B cell (primary cell): ENCODE data around the gene OR4C45. TPM values are rescaled to one million over a fixed set of nuclear protein-coding genes. Genes with fewer than 3 reads are reported as not detected.

ENCODE experiments used
- ATAC-seq: fragments of 200-7000 bp; cut with Tn5 transposase; one replicate; pipeline ENCODE4 v1.10.0; 2021; ENCODE audit warnings: low read depth, mild to moderate bottlenecking, moderate number of reproducible peaks, moderate library complexity
- CTCF ChIA-PET: fragments of 350-600 bp; sonication (Branson Sonifier 250); formaldehyde crosslinking; loops from one replicate; lab custom pipeline; 2021; ENCODE audit warnings: antibody characterized with exemption, inconsistent platforms; lab: Charles Lee
- POLR2A ChIA-PET: fragments of 350-600 bp; sonication (Branson Sonifier 250); formaldehyde crosslinking; loops from one replicate; lab custom pipeline; 2021; ENCODE audit warnings: antibody characterized with exemption; lab: Charles Lee
- DNase-seq: peaks from one replicate; pipeline ENCODE4 v3.0.0; 2013
- H2AFZ ChIP-seq: 2 replicates; pipeline ENCODE4 v1.6.1; 2012; ENCODE audit warnings: mild to moderate bottlenecking, low read depth, low read length; ENCODE audit not compliant: insufficient read depth, poor library complexity, severe bottlenecking
- H3K27ac ChIP-seq, 2 donors: 1 replicate in 1 of 2; 2 replicates in 1 of 2; pipeline ENCODE4 v1.5.1; 2012 to 2013; ENCODE audit warnings: low read length in 2 of 2, mild to moderate bottlenecking in 2 of 2, moderate library complexity in 1 of 2
- H3K27me3 ChIP-seq, 4 experiments: fragments of 200-600 bp in 1 of 4; sonication (generic) in 1 of 4; replicated peaks in 1 of 4; 1 replicate in 2 of 4; 2 replicates in 2 of 4; pipeline versions ENCODE4 v1.6.1 to v1.7.0; 2013 to 2016; ENCODE audit warnings: low read length in 3 of 4, mild to moderate bottlenecking in 2 of 4, mixed read lengths in 1 of 4, moderate library complexity in 1 of 4; ENCODE audit not compliant: insufficient read depth in 4 of 4, control insufficient read depth in 3 of 4; ENCODE audit errors: control extremely low read depth in 1 of 4
- H3K36me3 ChIP-seq, 2 experiments: replicated peaks in 1 of 2; 1 replicate in 1 of 2; 2 replicates in 1 of 2; pipeline versions ENCODE4 v1.6.1 to v1.7.1; 2013; ENCODE audit warnings: low read length in 1 of 2; ENCODE audit not compliant: insufficient read depth in 2 of 2, control insufficient read depth in 1 of 2; ENCODE audit errors: control extremely low read depth in 1 of 2, extremely low read depth in 1 of 2
- H3K4me1 ChIP-seq, 2 donors: fragments of 200-600 bp in 1 of 2; sonication (generic) in 1 of 2; 1 replicate in 1 of 2; 2 replicates in 1 of 2; pipeline versions ENCODE4 v1.5.1 to v1.6.1; 2013 to 2017; ENCODE audit warnings: low read length in 2 of 2; ENCODE audit not compliant: control insufficient read depth in 2 of 2, insufficient read depth in 2 of 2
- H3K4me2 ChIP-seq: replicated peaks from 2 replicates; pipeline ENCODE3; 2012; ENCODE audit warnings: mild to moderate bottlenecking, low read depth, low read length; ENCODE audit not compliant: poor library complexity, severe bottlenecking
- H3K4me3 ChIP-seq, 5 experiments: fragments of 200-600 bp in 1 of 5; sonication (generic) in 1 of 5; 1 replicate in 3 of 5; 2 replicates in 2 of 5; pipeline versions ENCODE4 v1.5.1 to v1.7.0; 2011 to 2016; ENCODE audit warnings: low read length in 4 of 5, mild to moderate bottlenecking in 4 of 5, low read depth in 2 of 5, control low read depth in 1 of 5, moderate library complexity in 1 of 5; ENCODE audit not compliant: insufficient read depth in 1 of 5; ENCODE audit errors: control extremely low read depth in 1 of 5, extremely low read depth in 1 of 5
- H3K79me2 ChIP-seq: fragments of 200-600 bp; sonication (generic); one replicate; pipeline ENCODE4 v1.6.0; 2016; ENCODE audit warnings: low read length; ENCODE audit not compliant: control insufficient read depth, insufficient read depth
- H3K9ac ChIP-seq: fragments of 200-600 bp; sonication (generic); 2 replicates; pipeline ENCODE4 v1.6.1; 2017; ENCODE audit warnings: mild to moderate bottlenecking, low read length, moderate library complexity
- H3K9me3 ChIP-seq, 3 donors: one replicate each; pipeline versions ENCODE4 v1.6.1 to v1.7.1; 2013; ENCODE audit warnings: low read length in 2 of 3; ENCODE audit not compliant: control insufficient read depth in 2 of 3, insufficient read depth in 1 of 3; ENCODE audit errors: control extremely low read depth in 1 of 3
- H4K20me1 ChIP-seq: 2 replicates; pipeline ENCODE4 v1.6.0; 2012; ENCODE audit warnings: mild to moderate bottlenecking, low read length; ENCODE audit not compliant: insufficient read depth, control insufficient read depth, poor library complexity, severe bottlenecking
- H3K27ac Mint-ChIP-seq: one replicate; pipeline ENCODE4 v1.8.0; 2021; ENCODE audit warnings: mixed read lengths
- H3K27me3 Mint-ChIP-seq: one replicate; pipeline ENCODE4 v1.8.0; 2021; ENCODE audit warnings: mixed read lengths
- H3K4me1 Mint-ChIP-seq: one replicate; pipeline ENCODE4 v1.8.0; 2021; ENCODE audit warnings: mixed read lengths
- H3K4me3 Mint-ChIP-seq: one replicate; pipeline ENCODE4 v1.8.0; 2021; ENCODE audit warnings: mixed read lengths
- H3K9me3 Mint-ChIP-seq: one replicate; pipeline ENCODE4 v1.8.0; 2022; ENCODE audit warnings: mixed read lengths; ENCODE audit not compliant: insufficient read depth
- EZH2 ChIP-seq: IDR thresholded peaks from 2 replicates; pipeline ENCODE4 v1.6.1; 2012; ENCODE audit warnings: borderline replicate concordance, low read depth, mild to moderate bottlenecking, moderate library complexity, low read length; ENCODE audit not compliant: insufficient read depth, poor library complexity, severe bottlenecking
- WGBS: methylation state at CpG from one replicate; pipeline ENCODE4 v1.1.5; 2013; ENCODE audit warnings: missing lambda C conversion rate; ENCODE audit not compliant: insufficient coverage; 5-methylcytosine and 5-hydroxymethylcytosine counted together
- intact Hi-C: fragments of 100-400 bp; cut with micrococcal nuclease; formaldehyde crosslinking; loops from one replicate; pipeline ENCODE4 v1.10.0; 2022
- polyA plus RNA-seq: library from polyadenylated mRNA; depleted of rRNA; stranded (reverse); fragments of >200 nt; gene quantifications from 2 replicates; pipeline ENCODE4 v1.2.3, GENCODE V29; 2012
- total RNA-seq, 2 donors: library from RNA; stranded (reverse); fragments of 120-200 nt in 1 of 2; gene quantifications; 1 replicate in 1 of 2; 2 replicates in 1 of 2; pipeline versions ENCODE4 v1.2.3 to v1.2.4, GENCODE V29; 2013 to 2022
- TF ChIP-seq, protein P1 (sequence below): fragments of 200-600 bp; IDR thresholded peaks from one replicate; pipeline ENCODE4 v1.8.0; 2022; ENCODE audit warnings: antibody characterized with exemption, mild to moderate bottlenecking

The OR4C45 gene
- total and polyA plus RNA-seq, 2 donors (not counting 1 experiment from before 2014, with no cell fraction given) = not detected

- ChIA-PET CTCF (no interaction called here), POLR2A (no interaction called here)
- TF ChIP-seq EZH2 = no peak
- TF ChIP-seq, protein P1, sequence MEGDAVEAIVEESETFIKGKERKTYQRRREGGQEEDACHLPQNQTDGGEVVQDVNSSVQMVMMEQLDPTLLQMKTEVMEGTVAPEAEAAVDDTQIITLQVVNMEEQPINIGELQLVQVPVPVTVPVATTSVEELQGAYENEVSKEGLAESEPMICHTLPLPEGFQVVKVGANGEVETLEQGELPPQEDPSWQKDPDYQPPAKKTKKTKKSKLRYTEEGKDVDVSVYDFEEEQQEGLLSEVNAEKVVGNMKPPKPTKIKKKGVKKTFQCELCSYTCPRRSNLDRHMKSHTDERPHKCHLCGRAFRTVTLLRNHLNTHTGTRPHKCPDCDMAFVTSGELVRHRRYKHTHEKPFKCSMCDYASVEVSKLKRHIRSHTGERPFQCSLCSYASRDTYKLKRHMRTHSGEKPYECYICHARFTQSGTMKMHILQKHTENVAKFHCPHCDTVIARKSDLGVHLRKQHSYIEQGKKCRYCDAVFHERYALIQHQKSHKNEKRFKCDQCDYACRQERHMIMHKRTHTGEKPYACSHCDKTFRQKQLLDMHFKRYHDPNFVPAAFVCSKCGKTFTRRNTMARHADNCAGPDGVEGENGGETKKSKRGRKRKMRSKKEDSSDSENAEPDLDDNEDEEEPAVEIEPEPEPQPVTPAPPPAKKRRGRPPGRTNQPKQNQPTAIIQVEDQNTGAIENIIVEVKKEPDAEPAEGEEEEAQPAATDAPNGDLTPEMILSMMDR = no peak
- H2AFZ ChIP-seq = no peak overlapping the region
- WGBS = 94% methylated on average over 10 of the region's 10 CpGs
- intact Hi-C loops = no loop called here
- Mint-ChIP-seq H3K9me3 (peaks cover 8% of the 10 kb centered on the region), H3K4me3 (no peak overlapping the region), H3K27me3 (no peaks in the 10 kb centered on the region), H3K4me1 (no peaks in the 10 kb centered on the region), H3K27ac (no peak overlapping the region)
- peaks cover 0 to 81% (median 0%) of the 10 kb centered on the region in 3 donors for H3K9me3 ChIP-seq
- H3K4me2 ChIP-seq = no peak overlapping the region
- no peaks in the 10 kb centered on the region for H3K36me3 ChIP-seq
- DNase-seq = no peak
- H3K9ac ChIP-seq = no peak overlapping the region
- H3K4me1 ChIP-seq = no peaks in the 10 kb centered on the region
- H3K79me2 ChIP-seq = no peaks in the 10 kb centered on the region
- no peak overlapping the region for H3K4me3 ChIP-seq
- no peaks in the 10 kb centered on the region for H3K27me3 ChIP-seq
- no peak for ATAC-seq
- H4K20me1 ChIP-seq = no peaks in the 10 kb centered on the region
- H3K27ac ChIP-seq = no peak overlapping the region
Measured at GRCh38 chr11:50073113-50074105, 40.7 kb downstream of the OR4C45 start.

- intact Hi-C loops = no loop called here
- POLR2A ChIA-PET = no interaction called here
Measured at GRCh38 chr11:50074161-50074560, 41.5 kb downstream of the OR4C45 start.

More at GRCh38 chr11:50074161-50074560, 41.5 kb downstream of the OR4C45 start:
- Histone ChIP-seq H2AFZ (no peak overlapping the region), H3K27ac (no peak overlapping the region), H4K20me1 (no peaks in the 10 kb centered on the region), H3K4me3 (no peak overlapping the region), H3K4me2 (no peak overlapping the region), H3K79me2 (no peaks in the 10 kb centered on the region), H3K36me3 (no peaks in the 10 kb centered on the region), H3K27me3 (no peaks in the 10 kb centered on the region), H3K9ac (no peak overlapping the region), H3K4me1 (no peaks in the 10 kb centered on the region), H3K9me3 (peaks cover 0 to 81% (median 0%) of the 10 kb centered on the region in 3 donors)
- H3K27ac Mint-ChIP-seq = no peak overlapping the region
- no peaks in the 10 kb centered on the region for H3K4me1 Mint-ChIP-seq
- no peaks in the 10 kb centered on the region for H3K27me3 Mint-ChIP-seq
- WGBS = 93% methylated on average over 6 of the region's 6 CpGs
- DNase-seq (no peak), ATAC-seq (no peak)
- peaks cover 9% of the 10 kb centered on the region for H3K9me3 Mint-ChIP-seq
- TF ChIP-seq EZH2 = no peak
- TF ChIP-seq, protein P1 = no peak
- CTCF ChIA-PET = no interaction called here
- no peak overlapping the region for H3K4me3 Mint-ChIP-seq
